ENCODE measurements around the gene AJAP1. TPM values are rescaled to one million over a fixed set of nuclear protein-coding genes. Genes with fewer than 3 reads are reported as not detected.

The AJAP1 gene
- total RNA-seq, 2 experiments from 2014 or later, result not detected

GRCh38 chr1:4802024-4802423 lies 147.6 kb downstream of the AJAP1 start:
- Histone ChIP-seq H4K20me1 (ENCODE audit: insufficient read depth, low read length) (no peaks in the 10 kb centered on the region), H3K4me3 (ENCODE audit: low read depth, low read length, poor library complexity, severe bottlenecking) (no peak overlapping the region), H3K9me2 (ENCODE audit: insufficient read depth, low read length) (no peaks in the 10 kb centered on the region), H3K79me2 (ENCODE audit: insufficient read depth, low read depth, low read length) (no peaks in the 10 kb centered on the region), H3K4me1 (ENCODE audit: insufficient read depth, low read length, poor library complexity, severe bottlenecking) (peaks cover 27% of the 10 kb centered on the region), H3K27ac (ENCODE audit: low read depth, low read length, poor library complexity, severe bottlenecking) (no peak overlapping the region), H3K36me3 (ENCODE audit: insufficient read depth, low read length) (no peaks in the 10 kb centered on the region), H3K4me2 (ENCODE audit: low read length) (no peak overlapping the region), H2AFZ (ENCODE audit: low read length) (no peak overlapping the region), H3K9me3 (ENCODE audit: low read length) (peaks cover 2% of the 10 kb centered on the region; the same call in 1 of the 2 replicates)
- no peak for DNase-seq (ENCODE audit: low spot score)
- intact Hi-C loops (cut with micrococcal nuclease; ENCODE audit: unreplicated experiment), result no loop called here
- POLR2A ChIA-PET, result no interaction called here
- CTCF ChIA-PET (ENCODE audit: unreplicated experiment), result no interaction called here
- TF ChIP-seq, protein P1, sequence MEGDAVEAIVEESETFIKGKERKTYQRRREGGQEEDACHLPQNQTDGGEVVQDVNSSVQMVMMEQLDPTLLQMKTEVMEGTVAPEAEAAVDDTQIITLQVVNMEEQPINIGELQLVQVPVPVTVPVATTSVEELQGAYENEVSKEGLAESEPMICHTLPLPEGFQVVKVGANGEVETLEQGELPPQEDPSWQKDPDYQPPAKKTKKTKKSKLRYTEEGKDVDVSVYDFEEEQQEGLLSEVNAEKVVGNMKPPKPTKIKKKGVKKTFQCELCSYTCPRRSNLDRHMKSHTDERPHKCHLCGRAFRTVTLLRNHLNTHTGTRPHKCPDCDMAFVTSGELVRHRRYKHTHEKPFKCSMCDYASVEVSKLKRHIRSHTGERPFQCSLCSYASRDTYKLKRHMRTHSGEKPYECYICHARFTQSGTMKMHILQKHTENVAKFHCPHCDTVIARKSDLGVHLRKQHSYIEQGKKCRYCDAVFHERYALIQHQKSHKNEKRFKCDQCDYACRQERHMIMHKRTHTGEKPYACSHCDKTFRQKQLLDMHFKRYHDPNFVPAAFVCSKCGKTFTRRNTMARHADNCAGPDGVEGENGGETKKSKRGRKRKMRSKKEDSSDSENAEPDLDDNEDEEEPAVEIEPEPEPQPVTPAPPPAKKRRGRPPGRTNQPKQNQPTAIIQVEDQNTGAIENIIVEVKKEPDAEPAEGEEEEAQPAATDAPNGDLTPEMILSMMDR (conservative IDR thresholded peaks at IDR 0.05; ENCODE audit: low read length), result no peak
- no peak for TF ChIP-seq EZH2phosphoT487 (IDR thresholded peaks at IDR 0.05; ENCODE audit: borderline replicate concordance, low read depth, low read length)
- no TSS peak for BruUV-seq (replicated peaks)

GRCh38 chr1:4803335-4803734 lies 148.9 kb downstream of the AJAP1 start:
- DNase-seq (ENCODE audit: low spot score), result no peak
- POLR2A ChIA-PET, result no interaction called here
- H3K27ac ChIP-seq (ENCODE audit: low read depth, low read length, poor library complexity, severe bottlenecking), result no peak overlapping the region
- H3K4me2 ChIP-seq (ENCODE audit: low read length), result no peak overlapping the region
- H2AFZ ChIP-seq (ENCODE audit: low read length), result no peak overlapping the region
- H3K9me3 ChIP-seq (ENCODE audit: low read length), result peaks cover 10% of the 10 kb centered on the region; the same call in 1 of the 2 replicates
- no peak for TF ChIP-seq EZH2phosphoT487 (IDR thresholded peaks at IDR 0.05; ENCODE audit: borderline replicate concordance, low read depth, low read length)
- TF ChIP-seq, protein P1 (conservative IDR thresholded peaks at IDR 0.05; ENCODE audit: low read length), result no peak
- H3K36me3 ChIP-seq (ENCODE audit: insufficient read depth, low read length), result no peaks in the 10 kb centered on the region
- intact Hi-C loops (cut with micrococcal nuclease; ENCODE audit: unreplicated experiment), result no loop called here
- H3K4me3 ChIP-seq (ENCODE audit: low read depth, low read length, poor library complexity, severe bottlenecking), result no peak overlapping the region
- no peaks in the 10 kb centered on the region for H3K79me2 ChIP-seq (ENCODE audit: insufficient read depth, low read depth, low read length)
- BruUV-seq (replicated peaks), result no TSS peak
- no peaks in the 10 kb centered on the region for H3K9me2 ChIP-seq (ENCODE audit: insufficient read depth, low read length)
- CTCF ChIA-PET (ENCODE audit: unreplicated experiment), result no interaction called here
- H3K4me1 ChIP-seq (ENCODE audit: insufficient read depth, low read length, poor library complexity, severe bottlenecking), result peaks cover 14% of the 10 kb centered on the region
- H4K20me1 ChIP-seq (ENCODE audit: insufficient read depth, low read length), result no peaks in the 10 kb centered on the region

GRCh38 chr1:4805987-4806386 lies 151.6 kb downstream of the AJAP1 start:
- no peak for DNase-seq (ENCODE audit: low spot score)
- no peak for TF ChIP-seq EZH2phosphoT487 (IDR thresholded peaks at IDR 0.05; ENCODE audit: borderline replicate concordance, low read depth, low read length)
- TF ChIP-seq, protein P1 (conservative IDR thresholded peaks at IDR 0.05; ENCODE audit: low read length), result no peak
- ChIA-PET CTCF (ENCODE audit: unreplicated experiment) (no interaction called here), POLR2A (no interaction called here)
- H3K36me3 ChIP-seq (ENCODE audit: insufficient read depth, low read length), result no peaks in the 10 kb centered on the region
- H3K4me1 ChIP-seq (ENCODE audit: insufficient read depth, low read length, poor library complexity, severe bottlenecking), result peaks cover 10% of the 10 kb centered on the region
- BruUV-seq (replicated peaks), result no TSS peak
- H3K9me3 ChIP-seq (ENCODE audit: low read length), result peaks cover 10% of the 10 kb centered on the region; the same call in 1 of the 2 replicates
- no peak overlapping the region for H2AFZ ChIP-seq (ENCODE audit: low read length)
- intact Hi-C loops (cut with micrococcal nuclease; ENCODE audit: unreplicated experiment), result no loop called here
- no peaks in the 10 kb centered on the region for H3K9me2 ChIP-seq (ENCODE audit: insufficient read depth, low read length)
- H4K20me1 ChIP-seq (ENCODE audit: insufficient read depth, low read length), result no peaks in the 10 kb centered on the region
- no peak overlapping the region for H3K27ac ChIP-seq (ENCODE audit: low read depth, low read length, poor library complexity, severe bottlenecking)
- no peak overlapping the region for H3K4me2 ChIP-seq (ENCODE audit: low read length)
- H3K79me2 ChIP-seq (ENCODE audit: insufficient read depth, low read depth, low read length), result no peaks in the 10 kb centered on the region
- no peak overlapping the region for H3K4me3 ChIP-seq (ENCODE audit: low read depth, low read length, poor library complexity, severe bottlenecking)
